HepG2 (cell line): ENCODE results near the gene IL10. TPM values are rescaled to one million over a fixed set of nuclear protein-coding genes. Genes with fewer than 3 reads are reported as not detected.

Source experiments
- ATAC-seq: fragments of 200-7000 bp; cut with Tn5 transposase; 3 replicates; pipeline ENCODE4 v1.9.1; 2020; ENCODE audit warnings: mild to moderate bottlenecking, moderate library complexity
- BruUV-seq: library from RNA; stranded (reverse); fragments of 400-500 nt; replicated peaks from 2 replicates; lab custom pipeline; 2021; lab: Mats Ljungman, UMichigan
- CTCF ChIA-PET: fragments of 300-600 bp; formaldehyde crosslinking; extraction: SDS; loops from one replicate; lab custom pipeline; 2021; ENCODE audit warnings: low total read pairs, inconsistent platforms, low intra/inter-chr PET ratio; lab: Yijun Ruan, JAX
- POLR2A ChIA-PET: fragments of 350-600 bp; sonication (Branson Sonifier 250); formaldehyde crosslinking; loops from one replicate; lab custom pipeline; 2020; ENCODE audit warnings: antibody characterized with exemption, inconsistent platforms; lab: Yijun Ruan, JAX
- DNase-seq: peaks from one replicate; pipeline ENCODE4 v3.0.0-alpha.2; 2015; ENCODE audit warnings: low spot score
- FAIRE-seq: peaks from 3 replicates; lab custom pipeline; 2011; peaks lifted over from hg19 to GRCh38; lab: Jason Lieb, UNC
- H2AFZ ChIP-seq: one replicate; pipeline ENCODE4 v1.6.1; 2011; ENCODE audit warnings: low read length, inconsistent platforms
- H3K27ac ChIP-seq: fragments of 300-600 bp; 3 replicates; pipeline ENCODE4 v1.8.0; 2011; ENCODE audit warnings: mixed run types, mild to moderate bottlenecking, mixed read lengths, low read length, inconsistent platforms; ENCODE audit not compliant: insufficient read depth; ENCODE audit errors: extremely low read length
- H3K27me3 ChIP-seq, 2 experiments: fragments of 200-600 bp in 1 of 2; 2 replicates in 1 of 2; 3 replicates in 1 of 2; pipeline versions ENCODE4 v1.6.0 to v1.8.0; 2011; ENCODE audit warnings: low read length in 2 of 2, mild to moderate bottlenecking in 2 of 2, moderate library complexity in 2 of 2, inconsistent platforms in 1 of 2; ENCODE audit not compliant: insufficient read depth in 2 of 2, control insufficient read depth in 1 of 2
- H3K36me3 ChIP-seq, 2 experiments: fragments of 200-600 bp in 1 of 2; replicated peaks in 1 of 2; 2 replicates in 1 of 2; 3 replicates in 1 of 2; pipeline versions ENCODE4 v1.5.1 to v1.8.0; 2011; ENCODE audit warnings: low read length in 2 of 2, inconsistent platforms in 1 of 2; ENCODE audit not compliant: insufficient read depth in 2 of 2, control insufficient read depth in 1 of 2
- H3K4me1 ChIP-seq: 2 replicates; pipeline ENCODE4 v1.5.1; 2012; ENCODE audit warnings: low read length, inconsistent platforms; ENCODE audit not compliant: insufficient read depth
- H3K4me2 ChIP-seq: 2 replicates; pipeline ENCODE4 v1.6.0; 2011; ENCODE audit warnings: low read depth, low read length, inconsistent platforms
- H3K4me3 ChIP-seq, 3 experiments: fragments of 200-600 bp in 1 of 3; sonication (generic), shearing (Covaris generic) in 1 of 3; replicated peaks in 1 of 3; 2 replicates each; pipeline ENCODE4 v1.5.1; 2011 to 2016; ENCODE audit warnings: low read length in 3 of 3, inconsistent platforms in 2 of 3, low read depth in 2 of 3, mild to moderate bottlenecking in 2 of 3, control low read depth in 1 of 3, mixed read lengths in 1 of 3; ENCODE audit not compliant: insufficient read depth in 1 of 3
- H3K79me2 ChIP-seq: one replicate; pipeline ENCODE4 v1.6.1; 2011; ENCODE audit warnings: low read length, inconsistent platforms; ENCODE audit not compliant: insufficient read depth
- H3K9ac ChIP-seq: 2 replicates; pipeline ENCODE4 v1.6.0; 2011; ENCODE audit warnings: mild to moderate bottlenecking, low read depth, low read length, inconsistent platforms; ENCODE audit not compliant: insufficient read depth
- H3K9me3 ChIP-seq: 2 replicates; pipeline ENCODE4 v1.5.1; 2012; ENCODE audit warnings: mild to moderate bottlenecking, low read length
- H4K20me1 ChIP-seq: 2 replicates; pipeline ENCODE4 v1.6.0; 2011; ENCODE audit warnings: inconsistent platforms, mild to moderate bottlenecking, low read length, moderate library complexity; ENCODE audit not compliant: insufficient read depth
- BORCS8-MEF2B ChIP-seq: sonication (generic); formaldehyde crosslinking; IDR thresholded peaks from 2 replicates; pipeline ENCODE4 v1.8.0; 2022; ENCODE audit warnings: mild to moderate bottlenecking, missing genetic modification reagents
- CBX1 ChIP-seq: IDR thresholded peaks from one replicate; pipeline ENCODE4 v1.6.1; 2016; ENCODE audit warnings: antibody characterized with exemption, low read depth
- CTCF ChIP-seq: sonication (generic); formaldehyde crosslinking; IDR thresholded peaks from 2 replicates; pipeline ENCODE4 v1.5.0; 2020; ENCODE audit warnings: mild to moderate bottlenecking, missing genetic modification reagents, moderate library complexity
- ERF ChIP-seq: IDR thresholded peaks from 2 replicates; pipeline ENCODE4 v1.6.1; 2018; ENCODE audit warnings: missing biosample characterization, missing genetic modification reagents
- ETV5 ChIP-seq: IDR thresholded peaks from 2 replicates; pipeline ENCODE4 v1.6.1; 2018; ENCODE audit warnings: missing biosample characterization, missing genetic modification reagents, inconsistent platforms, borderline replicate concordance
- HIVEP1 ChIP-seq: sonication (generic); formaldehyde crosslinking; IDR thresholded peaks from 2 replicates; pipeline ENCODE4 v1.4.0; 2020; ENCODE audit warnings: mild to moderate bottlenecking, missing genetic modification reagents
- JUNB ChIP-seq: sonication (generic); formaldehyde crosslinking; IDR thresholded peaks from 2 replicates; pipeline ENCODE4 v1.8.0; 2022; ENCODE audit warnings: missing genetic modification reagents, mild to moderate bottlenecking, borderline replicate concordance
- MATR3 ChIP-seq: sonication (generic); formaldehyde crosslinking; IDR thresholded peaks from 2 replicates; pipeline ENCODE4 v1.4.0; 2020; ENCODE audit warnings: missing genetic modification reagents
- NPAS2 ChIP-seq: sonication (generic); formaldehyde crosslinking; IDR thresholded peaks from 2 replicates; pipeline ENCODE4 v1.8.0; 2022; ENCODE audit warnings: mild to moderate bottlenecking, missing genetic modification reagents, borderline replicate concordance
- TP53 ChIP-seq: sonication (generic); formaldehyde crosslinking; conservative IDR thresholded peaks from 2 replicates; pipeline ENCODE4 v1.4.0; 2020; ENCODE audit warnings: missing genetic modification reagents
- TRIM24 ChIP-seq: sonication (generic); formaldehyde crosslinking; IDR thresholded peaks from 2 replicates; pipeline ENCODE4 v1.8.0; 2022; ENCODE audit warnings: mild to moderate bottlenecking, missing genetic modification reagents
- ZFP91 ChIP-seq: sonication (generic); formaldehyde crosslinking; IDR thresholded peaks from 2 replicates; pipeline ENCODE4 v1.9.0; 2022; ENCODE audit warnings: missing genetic modification reagents, mild to moderate bottlenecking, borderline replicate concordance
- ZNF768 ChIP-seq: sonication (generic); formaldehyde crosslinking; IDR thresholded peaks from 2 replicates; pipeline ENCODE4 v1.4.0; 2020; ENCODE audit warnings: missing genetic modification reagents
- ZNF850 ChIP-seq: sonication (generic); formaldehyde crosslinking; conservative IDR thresholded peaks from 2 replicates; pipeline ENCODE4 v1.9.0; 2021; ENCODE audit warnings: mild to moderate bottlenecking, missing genetic modification reagents
- WGBS: methylation state at CpG from one replicate; pipeline ENCODE4 v1.1.6; 2017; ENCODE audit warnings: low lambda C conversion rate; 5-methylcytosine and 5-hydroxymethylcytosine counted together
- in situ Hi-C: cut with HindIII; loops from 2 replicates; pipeline ENCODE4 v1.10.0; 2017; ENCODE audit warnings: low pct_unique_long_range_greater_than_20kb; ENCODE audit not compliant: extremely low pct_ligation_motif_present
- intact Hi-C: fragments of 100-400 bp; cut with micrococcal nuclease; formaldehyde crosslinking; loops from one replicate; pipeline ENCODE4 v1.10.0; 2022; ENCODE audit not compliant: unreplicated experiment
- polyA plus RNA-seq, 8 experiments: library from polyadenylated mRNA; depleted of rRNA in 3 of 8; stranded (reverse) in 7 of 8; unstranded in 1 of 8; fragments of >200 nt; fragmentation: Illumina TruSeq in 4 of 8; extraction: Trizol in 4 of 8; gene quantifications; 2 replicates each; pipeline versions ENCODE4 v1.2.1 to v1.2.3, GENCODE V29; 2011 to 2016; ENCODE audit warnings: low read depth in 4 of 8, missing spikeins in 1 of 8, mixed read lengths in 1 of 8; ENCODE audit not compliant: insufficient read depth in 1 of 8
- total RNA-seq, 5 experiments: library from RNA; depleted of rRNA; stranded (reverse); fragments of >200 nt; fragmentation: Illumina TruSeq; extraction: Trizol; gene quantifications; 2 replicates each; pipeline ENCODE4 v1.2.3, GENCODE V29; 2016; ENCODE audit warnings: low read depth in 1 of 5

The IL10 gene
- total and polyA plus RNA-seq, 2 of the 13 experiments (the other 11 are each of a cell fraction or from before 2014, with no cell fraction given), result not detected

GRCh38 chr1:206725109-206725963 lies 47.0 kb downstream of the IL10 start:
- no peak for TF ChIP-seq ZNF850 (CRISPR knock-in tag)
- peak; percentile 53 for TF ChIP-seq CTCF (CRISPR knock-in tag)
- no peak for TF ChIP-seq ERF (CRISPR knock-in tag)
- TF ChIP-seq, all 625 proteins: peak for 1
- H2AFZ ChIP-seq, result no peak overlapping the region
- BruUV-seq, result no TSS peak
- H3K27ac ChIP-seq, result no peak overlapping the region
- H3K79me2 ChIP-seq, result peaks cover 14% of the 10 kb centered on the region
- ATAC-seq, result peak; percentile 53
- FAIRE-seq, result no peak
- intact Hi-C loops, result no loop called here
- peaks cover 35% of the 10 kb centered on the region for H4K20me1 ChIP-seq
- no peak overlapping the region for H3K4me2 ChIP-seq
- peak; percentile 18 for DNase-seq
- H3K9me3 ChIP-seq, result no peaks in the 10 kb centered on the region
- H3K36me3 ChIP-seq, result peaks cover 12 to 19% of the 10 kb centered on the region in 2 experiments; a peak in 4 of 5 replicates
- 75% methylated on average over 8 of the region's 9 CpGs for WGBS
- H3K4me1 ChIP-seq, result peaks cover 23% of the 10 kb centered on the region
- no peak overlapping the region for H3K9ac ChIP-seq
- ChIA-PET CTCF (interaction anchor here (1.3 to 1.4 kb wide), 2 partner anchors 187 to 257 kb away, joined by 5 to 8 read pairs; no protein-coding TSS in a partner anchor), POLR2A (no interaction called here)
- no peak overlapping the region for H3K4me3 ChIP-seq
- in situ Hi-C loops, result no loop called here
- H3K27me3 ChIP-seq, result no peaks in the 10 kb centered on the region

- ChIA-PET POLR2A (no interaction called here), CTCF (no interaction called here)
- Histone ChIP-seq H3K27ac (no peak overlapping the region), H3K4me3 (no peak overlapping the region), H4K20me1 (peaks cover 31% of the 10 kb centered on the region), H3K4me2 (no peak overlapping the region), H3K9ac (no peak overlapping the region), H3K36me3 (peaks cover 1 to 5% of the 10 kb centered on the region in 2 experiments; a peak in 3 of 5 replicates), H3K9me3 (no peaks in the 10 kb centered on the region), H2AFZ (no peak overlapping the region), H3K4me1 (peaks cover 23% of the 10 kb centered on the region), H3K79me2 (peaks cover 20% of the 10 kb centered on the region), H3K27me3 (no peaks in the 10 kb centered on the region)
- no TSS peak for BruUV-seq
- no peak for DNase-seq
- 69% methylated on average over 12 of the region's 12 CpGs for WGBS
- intact Hi-C loops (no loop called here), in situ Hi-C loops (no loop called here)
- no peak; the same call in 1 of the 3 replicates for ATAC-seq
- no peak for FAIRE-seq
- no peak for TF ChIP-seq MATR3 (CRISPR knock-in tag)
- no peak for TF ChIP-seq ETV5 (CRISPR knock-in tag)
- no peak for TF ChIP-seq TRIM24 (CRISPR knock-in tag)
- no peak for TF ChIP-seq HIVEP1 (CRISPR knock-in tag)
- no peak for TF ChIP-seq TP53 (CRISPR knock-in tag)
- TF ChIP-seq CBX1, result no peak
- TF ChIP-seq ZFP91 (CRISPR knock-in tag), result no peak
- no peak for TF ChIP-seq JUNB (CRISPR knock-in tag)
- no peak for TF ChIP-seq BORCS8-MEF2B (CRISPR knock-in tag)
- no peak for TF ChIP-seq NPAS2 (CRISPR knock-in tag)
- TF ChIP-seq ZNF768, result no peak
Observed at GRCh38 chr1:206723805-206724472, 48.4 kb downstream of the IL10 start.
